ENCODE data around the gene ZFYVE26.

The ZFYVE26 gene

GRCh38 chr14:67816326-67817002, at the start of gene ZFYVE26:
Gene ZFYVE26, minus strand, starts transcription at chr14:67816590. Its CDS starts 627 bp downstream, at chr14:67815963.
- TF ChIP-seq YY1 (IDR thresholded peaks at IDR 0.05; ENCODE audit: low read depth), result peak; percentile 98
- no peak for TF ChIP-seq TEAD4 (IDR thresholded peaks at IDR 0.05)
- TF ChIP-seq RAD21 (IDR thresholded peaks at IDR 0.05; ENCODE audit: low read depth), result no peak
- peak; percentile 49; the same call in 1 of the 2 replicates for TF ChIP-seq TCF12 (IDR thresholded peaks at IDR 0.05; ENCODE audit: low read depth)
- no peak for TF ChIP-seq CEBPB (IDR thresholded peaks at IDR 0.05)
- TF ChIP-seq ZBTB7A (IDR thresholded peaks at IDR 0.05; ENCODE audit: low read depth), result peak; percentile 70; the same call in 1 of the 2 replicates
- peak; percentile 97 for TF ChIP-seq USF1 (IDR thresholded peaks at IDR 0.05)
- peak; percentile 71 for TF ChIP-seq TAF1 (IDR thresholded peaks at IDR 0.05; ENCODE audit: low read depth)
- no peak for TF ChIP-seq REST (IDR thresholded peaks at IDR 0.05; ENCODE audit: low read depth)
- no peak for TF ChIP-seq EGR1 (IDR thresholded peaks at IDR 0.05)
- no peak for TF ChIP-seq MAX (IDR thresholded peaks at IDR 0.05)
- TF ChIP-seq EP300 (IDR thresholded peaks at IDR 0.05; ENCODE audit: borderline replicate concordance), result peak; percentile 17; the same call in 1 of the 2 replicates
- TF ChIP-seq FOXM1 (IDR thresholded peaks at IDR 0.05; ENCODE audit: borderline replicate concordance, low read depth), result no peak
- no peak for TF ChIP-seq CREB1 (IDR thresholded peaks at IDR 0.05; ENCODE audit: low read depth)
- TF ChIP-seq NFIC (IDR thresholded peaks at IDR 0.05), result no peak

GRCh38 chr14:67863223-67863622, 46.8 kb upstream of the ZFYVE26 start:
- no peak for TF ChIP-seq CEBPB (IDR thresholded peaks at IDR 0.05)
- TF ChIP-seq FOXM1 (IDR thresholded peaks at IDR 0.05; ENCODE audit: borderline replicate concordance, low read depth), result no peak
- no peak for TF ChIP-seq REST (IDR thresholded peaks at IDR 0.05; ENCODE audit: low read depth)
- TF ChIP-seq EGR1 (IDR thresholded peaks at IDR 0.05), result no peak
- no peak for TF ChIP-seq RAD21 (IDR thresholded peaks at IDR 0.05; ENCODE audit: low read depth)
- no peak for TF ChIP-seq TCF12 (IDR thresholded peaks at IDR 0.05; ENCODE audit: low read depth)
- no peak for TF ChIP-seq EP300 (IDR thresholded peaks at IDR 0.05; ENCODE audit: borderline replicate concordance)
- TF ChIP-seq ZBTB7A (IDR thresholded peaks at IDR 0.05; ENCODE audit: low read depth), result no peak
- TF ChIP-seq MAX (IDR thresholded peaks at IDR 0.05), result no peak
- no peak for TF ChIP-seq TEAD4 (IDR thresholded peaks at IDR 0.05)
- TF ChIP-seq USF1 (IDR thresholded peaks at IDR 0.05), result no peak
- no peak for TF ChIP-seq CREB1 (IDR thresholded peaks at IDR 0.05; ENCODE audit: low read depth)
- no peak for TF ChIP-seq YY1 (IDR thresholded peaks at IDR 0.05; ENCODE audit: low read depth)
- no peak for TF ChIP-seq NFIC (IDR thresholded peaks at IDR 0.05)
- no peak for TF ChIP-seq TAF1 (IDR thresholded peaks at IDR 0.05; ENCODE audit: low read depth)

DNA sequence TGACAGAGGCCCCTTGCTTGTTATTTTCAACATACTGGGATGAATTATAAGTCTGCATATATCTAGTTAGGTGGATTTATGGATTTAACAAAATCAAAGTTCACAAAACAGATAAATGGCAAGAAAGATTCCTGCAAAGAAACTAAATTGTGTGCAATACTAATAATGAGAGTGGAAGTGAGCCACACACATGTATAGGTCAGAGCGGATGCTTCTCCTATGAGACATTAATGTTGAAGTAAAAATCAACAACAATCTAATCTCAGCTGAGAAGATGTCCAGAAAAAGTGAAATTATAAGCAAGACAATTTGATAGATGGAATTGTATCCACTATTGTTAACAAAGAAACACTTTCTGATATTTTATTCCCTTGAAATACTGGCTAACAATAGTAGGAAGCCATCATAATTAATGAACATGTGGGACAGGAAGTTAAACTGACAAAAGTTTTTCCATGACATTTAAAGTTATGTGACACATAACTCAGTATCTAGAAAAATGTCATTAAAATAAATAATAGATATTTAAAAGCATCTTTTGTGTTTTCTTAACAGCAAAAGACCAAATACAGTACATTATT, 42.9 kb upstream of the ZFYVE26 start:
- no peak for TF ChIP-seq MAX (IDR thresholded peaks at IDR 0.05)
- TF ChIP-seq YY1 (IDR thresholded peaks at IDR 0.05; ENCODE audit: low read depth), result no peak
- no peak for TF ChIP-seq USF1 (IDR thresholded peaks at IDR 0.05)
- TF ChIP-seq EGR1 (IDR thresholded peaks at IDR 0.05), result no peak
- TF ChIP-seq RAD21 (IDR thresholded peaks at IDR 0.05; ENCODE audit: low read depth), result no peak

DNA sequence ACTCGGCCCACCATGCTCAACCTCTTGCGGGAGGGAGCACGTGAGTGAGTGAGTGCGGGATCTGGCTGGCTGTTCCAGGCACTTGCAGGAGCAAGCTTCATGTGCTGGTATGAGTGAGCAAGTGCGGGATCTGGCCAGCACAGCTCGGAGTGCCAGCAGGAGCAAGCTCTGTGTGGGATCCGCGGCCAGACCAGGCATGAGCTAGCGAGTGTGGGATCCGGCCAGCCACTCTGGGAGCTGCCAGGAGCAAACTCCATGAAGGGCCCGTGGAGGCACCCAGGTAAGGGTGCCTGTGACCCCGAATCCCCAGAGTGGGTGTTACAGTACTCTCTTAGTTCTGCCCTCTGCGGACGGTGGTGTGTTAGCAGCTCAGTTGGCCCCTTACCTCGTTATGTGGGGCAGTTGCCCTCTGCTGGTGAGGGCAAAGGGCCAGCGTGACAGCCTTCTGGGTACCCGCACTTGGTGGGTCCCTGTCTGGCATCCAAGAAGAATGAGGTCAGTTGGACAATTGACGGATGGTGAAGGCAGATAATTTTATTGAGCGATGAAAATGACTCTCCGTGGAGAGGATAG, 41.5 kb upstream of the ZFYVE26 start:
- TF ChIP-seq TEAD4 (IDR thresholded peaks at IDR 0.05) (no peak), NFIC (IDR thresholded peaks at IDR 0.05) (no peak), REST (IDR thresholded peaks at IDR 0.05; ENCODE audit: low read depth) (no peak), CEBPB (IDR thresholded peaks at IDR 0.05) (no peak), EP300 (IDR thresholded peaks at IDR 0.05; ENCODE audit: borderline replicate concordance) (no peak), ZBTB7A (IDR thresholded peaks at IDR 0.05; ENCODE audit: low read depth) (no peak), CREB1 (IDR thresholded peaks at IDR 0.05; ENCODE audit: low read depth) (no peak), TAF1 (IDR thresholded peaks at IDR 0.05; ENCODE audit: low read depth) (no peak), MAX (IDR thresholded peaks at IDR 0.05) (no peak), USF1 (IDR thresholded peaks at IDR 0.05) (no peak), EGR1 (IDR thresholded peaks at IDR 0.05) (no peak), YY1 (IDR thresholded peaks at IDR 0.05; ENCODE audit: low read depth) (no peak), RAD21 (IDR thresholded peaks at IDR 0.05; ENCODE audit: low read depth) (no peak), TCF12 (IDR thresholded peaks at IDR 0.05; ENCODE audit: low read depth) (no peak), FOXM1 (IDR thresholded peaks at IDR 0.05; ENCODE audit: borderline replicate concordance, low read depth) (no peak)

Measured in Ishikawa (cell line).